ENCODE data around the gene TMPRSS11B.

Gene TMPRSS11B

DNA sequence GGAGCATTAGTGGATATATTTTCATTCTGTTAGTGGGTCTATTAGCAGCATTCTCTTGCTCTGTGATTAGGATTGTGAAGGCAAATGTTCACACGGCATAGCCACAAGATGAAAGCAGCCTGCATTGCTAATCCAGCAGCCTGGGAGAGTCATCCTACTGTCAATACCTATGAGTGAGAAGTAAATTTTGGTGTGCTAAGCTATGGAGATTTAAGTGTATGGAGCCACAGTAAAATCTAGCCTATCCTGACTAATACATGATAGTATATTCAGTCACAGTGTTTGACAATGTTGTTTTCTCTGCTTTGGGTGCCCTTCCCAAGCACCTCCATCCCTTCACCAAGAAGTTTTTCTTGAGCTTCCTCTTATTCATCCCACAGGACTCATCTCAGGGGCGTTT lies 68.6 kb downstream of the TMPRSS11B start:
- H3K36me3 ChIP-seq (ENCODE audit: control insufficient read depth, low read length) = no peaks in the 10 kb centered on the region
- H3K9me3 ChIP-seq (ENCODE audit: control insufficient read depth, insufficient read depth, low read length) = no peaks in the 10 kb centered on the region
- H3K79me2 ChIP-seq (ENCODE audit: control insufficient read depth, low read length) = no peaks in the 10 kb centered on the region
- no peak for TF ChIP-seq EZH2phosphoT487 (IDR thresholded peaks at IDR 0.05; ENCODE audit: borderline replicate concordance, low read length)
- TF ChIP-seq, protein P1, sequence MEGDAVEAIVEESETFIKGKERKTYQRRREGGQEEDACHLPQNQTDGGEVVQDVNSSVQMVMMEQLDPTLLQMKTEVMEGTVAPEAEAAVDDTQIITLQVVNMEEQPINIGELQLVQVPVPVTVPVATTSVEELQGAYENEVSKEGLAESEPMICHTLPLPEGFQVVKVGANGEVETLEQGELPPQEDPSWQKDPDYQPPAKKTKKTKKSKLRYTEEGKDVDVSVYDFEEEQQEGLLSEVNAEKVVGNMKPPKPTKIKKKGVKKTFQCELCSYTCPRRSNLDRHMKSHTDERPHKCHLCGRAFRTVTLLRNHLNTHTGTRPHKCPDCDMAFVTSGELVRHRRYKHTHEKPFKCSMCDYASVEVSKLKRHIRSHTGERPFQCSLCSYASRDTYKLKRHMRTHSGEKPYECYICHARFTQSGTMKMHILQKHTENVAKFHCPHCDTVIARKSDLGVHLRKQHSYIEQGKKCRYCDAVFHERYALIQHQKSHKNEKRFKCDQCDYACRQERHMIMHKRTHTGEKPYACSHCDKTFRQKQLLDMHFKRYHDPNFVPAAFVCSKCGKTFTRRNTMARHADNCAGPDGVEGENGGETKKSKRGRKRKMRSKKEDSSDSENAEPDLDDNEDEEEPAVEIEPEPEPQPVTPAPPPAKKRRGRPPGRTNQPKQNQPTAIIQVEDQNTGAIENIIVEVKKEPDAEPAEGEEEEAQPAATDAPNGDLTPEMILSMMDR (IDR thresholded peaks at IDR 0.05; ENCODE audit: low read depth, low read length, poor library complexity, severe bottlenecking) = no peak
- H3K4me2 ChIP-seq (ENCODE audit: low read length) = no peak overlapping the region
- H3K27ac ChIP-seq (ENCODE audit: low read depth, low read length) = no peak overlapping the region
- no peaks in the 10 kb centered on the region for H3F3A ChIP-seq (ENCODE audit: control insufficient read depth, insufficient read depth)
- H3K9me2 ChIP-seq (replicated peaks; ENCODE audit: control insufficient read depth, low read length) = no peaks in the 10 kb centered on the region
- H3K4me3 ChIP-seq (ENCODE audit: low read length) = no peak overlapping the region
- no peaks in the 10 kb centered on the region for H3K27me3 ChIP-seq (ENCODE audit: control insufficient read depth, low read length)
- H4K20me1 ChIP-seq (ENCODE audit: control insufficient read depth, insufficient read depth, low read depth, low read length) = no peaks in the 10 kb centered on the region
- H3K4me1 ChIP-seq (ENCODE audit: control insufficient read depth, low read length) = no peaks in the 10 kb centered on the region
